Coronary artery (tissue), 2 donors: ENCODE results near the gene MYL12A.

Source experiments
- DNase-seq: peaks from one replicate; pipeline ENCODE4 v3.0.0-alpha.2; 2017; ENCODE audit warnings: low spot score
- H3K27ac ChIP-seq, 2 donors: fragments of 200-600 bp; sonication (generic); one replicate each; pipeline ENCODE4 v1.5.1; 2016 to 2019
- H3K4me3 ChIP-seq: fragments of 200-600 bp; sonication (generic); 2 replicates; pipeline ENCODE4 v1.5.1; 2016; ENCODE audit warnings: mild to moderate bottlenecking, moderate library complexity
- TF ChIP-seq, protein P1 (sequence below): fragments of 200-600 bp; sonication (generic); IDR thresholded peaks from one replicate; pipeline ENCODE4 v1.5.1; 2019; ENCODE audit warnings: antibody characterized with exemption

The MYL12A gene

DNA sequence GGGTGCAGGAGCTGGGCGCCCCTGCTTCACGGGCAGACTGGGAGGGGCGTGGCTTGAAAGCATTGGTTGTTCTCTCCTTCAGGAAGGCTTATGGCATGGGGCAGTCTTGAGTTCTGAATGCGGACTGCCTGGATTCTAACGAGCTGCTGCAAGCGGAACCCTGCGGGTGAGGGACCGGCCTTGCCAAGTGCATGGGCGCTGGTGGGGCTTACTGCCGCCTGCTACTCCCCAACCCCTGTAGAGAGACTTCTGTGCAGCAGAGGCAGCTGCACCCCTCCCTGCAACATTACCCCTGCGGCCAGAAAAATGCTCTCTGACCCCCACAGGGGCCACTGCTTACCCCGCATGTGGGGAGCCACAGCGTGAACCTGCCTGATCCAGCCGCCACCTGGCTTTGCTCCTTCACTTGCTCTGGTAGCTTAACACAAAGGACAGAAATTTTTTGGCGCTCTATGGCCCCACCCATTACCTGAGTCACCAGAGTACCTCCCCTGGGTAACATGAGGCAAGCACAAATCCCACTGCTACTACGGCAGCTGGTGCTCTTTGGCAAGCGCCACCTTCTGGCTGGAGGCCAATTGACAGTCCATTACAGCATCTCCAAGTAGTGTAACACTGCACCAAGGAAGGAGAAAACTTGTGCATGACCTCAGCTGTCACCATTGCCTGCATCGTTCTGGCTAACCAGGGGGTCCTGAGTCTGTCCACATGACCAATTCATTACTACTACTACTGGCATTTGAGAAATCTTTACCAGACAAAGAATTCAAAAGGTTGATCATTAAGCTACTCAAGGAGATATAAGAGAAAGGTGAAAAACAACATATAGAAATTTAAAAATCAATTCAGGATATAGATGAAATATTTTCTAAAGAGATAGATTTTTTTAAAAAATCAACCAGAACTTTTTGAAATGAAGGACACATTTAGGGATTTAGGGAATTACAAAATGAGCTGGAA lies 49.7 kb downstream of the MYL12A start:
- peak; percentile 85 for DNase-seq
- TF ChIP-seq, protein P1, sequence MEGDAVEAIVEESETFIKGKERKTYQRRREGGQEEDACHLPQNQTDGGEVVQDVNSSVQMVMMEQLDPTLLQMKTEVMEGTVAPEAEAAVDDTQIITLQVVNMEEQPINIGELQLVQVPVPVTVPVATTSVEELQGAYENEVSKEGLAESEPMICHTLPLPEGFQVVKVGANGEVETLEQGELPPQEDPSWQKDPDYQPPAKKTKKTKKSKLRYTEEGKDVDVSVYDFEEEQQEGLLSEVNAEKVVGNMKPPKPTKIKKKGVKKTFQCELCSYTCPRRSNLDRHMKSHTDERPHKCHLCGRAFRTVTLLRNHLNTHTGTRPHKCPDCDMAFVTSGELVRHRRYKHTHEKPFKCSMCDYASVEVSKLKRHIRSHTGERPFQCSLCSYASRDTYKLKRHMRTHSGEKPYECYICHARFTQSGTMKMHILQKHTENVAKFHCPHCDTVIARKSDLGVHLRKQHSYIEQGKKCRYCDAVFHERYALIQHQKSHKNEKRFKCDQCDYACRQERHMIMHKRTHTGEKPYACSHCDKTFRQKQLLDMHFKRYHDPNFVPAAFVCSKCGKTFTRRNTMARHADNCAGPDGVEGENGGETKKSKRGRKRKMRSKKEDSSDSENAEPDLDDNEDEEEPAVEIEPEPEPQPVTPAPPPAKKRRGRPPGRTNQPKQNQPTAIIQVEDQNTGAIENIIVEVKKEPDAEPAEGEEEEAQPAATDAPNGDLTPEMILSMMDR = no peak
- Histone ChIP-seq H3K27ac (peak overlapping the region in 1 of 2 donors; percentile 8), H3K4me3 (peak overlapping the region; percentile 73)

DNA sequence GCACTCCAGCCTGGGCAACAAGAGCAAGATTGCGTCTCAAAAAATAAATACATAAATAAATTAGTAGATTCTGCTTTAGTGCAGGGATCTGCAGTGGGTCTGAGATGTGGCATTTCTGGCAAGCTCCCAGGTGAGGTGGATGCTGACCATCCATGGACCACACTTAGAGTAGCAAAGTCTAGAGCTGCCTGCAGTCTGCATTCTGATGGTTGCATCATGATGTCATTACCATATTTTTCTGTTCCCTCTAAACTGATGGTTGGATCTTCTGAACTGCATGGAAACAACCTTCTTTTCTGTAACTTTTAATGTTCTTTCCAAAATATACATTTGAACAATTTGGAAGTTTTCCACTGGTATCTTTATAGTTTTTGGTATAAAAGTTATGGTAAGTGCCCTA lies 57.2 kb downstream of the MYL12A start:
- TF ChIP-seq, protein P1 = no peak
- H3K27ac ChIP-seq = no peak overlapping the region
- no peak overlapping the region for H3K4me3 ChIP-seq
- DNase-seq = no peak

DNA sequence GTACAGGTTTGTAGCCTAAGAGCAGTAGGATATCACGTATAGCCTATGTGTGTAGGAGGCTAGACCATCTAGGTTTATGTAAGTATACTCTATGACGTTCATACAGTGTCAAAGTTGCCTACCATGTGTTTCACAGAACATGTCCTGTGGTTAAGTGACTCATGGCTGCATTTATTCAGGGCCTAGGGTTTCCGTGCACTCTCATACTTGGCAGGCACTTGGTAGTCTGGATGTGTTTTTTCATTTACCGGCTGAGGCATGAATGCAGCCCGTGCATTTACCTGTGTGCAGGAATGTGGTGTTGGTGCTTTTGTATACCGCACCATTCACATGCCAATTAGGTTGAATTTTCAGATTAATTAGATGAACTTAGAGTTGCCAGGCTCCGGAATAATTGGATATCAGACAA lies 57.8 kb downstream of the MYL12A start:
- no peak overlapping the region for H3K27ac ChIP-seq
- DNase-seq = no peak
- TF ChIP-seq, protein P1 = no peak

More for the DNA sequence above, 57.8 kb downstream of the MYL12A start:
- H3K4me3 ChIP-seq = no peak overlapping the region
